Fibroblast of upper back skin (primary cell): ENCODE measurements around the gene ERICH4.
"Not testable (repeated sequence)": the region's sequence is repeated elsewhere in the genome, so short reads cannot be mapped to it uniquely, and the experiment has no call there.

Source experiments
- DNase-seq: peaks from one replicate; pipeline ENCODE4 v3.0.0-alpha.2; 2013

Gene ERICH4

DNA sequence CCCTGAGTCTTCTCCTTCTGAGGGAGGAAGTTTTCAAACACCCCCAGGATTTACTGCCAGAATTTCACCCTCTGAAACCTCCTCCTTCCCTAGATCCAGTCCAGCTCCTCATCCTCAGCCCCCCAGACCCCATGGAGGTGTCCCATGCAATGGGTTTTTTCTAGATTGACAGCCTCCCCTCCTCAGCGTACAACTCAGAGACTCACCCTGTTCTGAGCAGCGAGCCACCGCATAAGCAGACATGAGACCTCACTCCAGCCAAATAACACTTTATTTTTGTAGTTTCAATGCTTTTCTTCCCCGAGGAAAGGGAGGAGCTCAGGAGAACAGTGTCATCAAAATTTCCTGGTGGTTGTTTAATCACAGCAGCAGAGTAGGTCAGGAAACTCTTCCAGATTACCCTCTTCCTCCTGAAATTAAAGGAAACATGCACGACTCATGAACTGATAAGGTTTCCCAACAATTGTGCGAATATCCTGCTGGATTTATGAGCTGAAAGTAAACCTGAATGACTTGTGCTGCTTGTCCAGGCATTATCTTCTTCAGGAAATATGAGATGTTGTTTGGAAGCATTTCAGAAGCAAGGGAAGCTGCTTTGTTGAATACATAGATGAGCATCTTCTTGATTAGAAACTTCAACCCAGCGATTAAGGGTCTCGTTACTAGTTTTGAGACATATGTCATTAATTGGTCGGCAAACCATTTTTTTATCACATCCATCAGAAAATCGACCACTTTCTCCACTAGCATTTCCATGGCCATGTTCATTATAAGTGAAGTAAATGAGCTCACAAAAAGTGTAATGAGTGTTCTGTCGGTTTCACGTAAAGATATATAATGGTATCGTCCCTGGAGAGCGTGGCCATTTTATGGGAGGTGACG is 36.2 kb downstream of the ERICH4 start:
- no peak for DNase-seq

DNA sequence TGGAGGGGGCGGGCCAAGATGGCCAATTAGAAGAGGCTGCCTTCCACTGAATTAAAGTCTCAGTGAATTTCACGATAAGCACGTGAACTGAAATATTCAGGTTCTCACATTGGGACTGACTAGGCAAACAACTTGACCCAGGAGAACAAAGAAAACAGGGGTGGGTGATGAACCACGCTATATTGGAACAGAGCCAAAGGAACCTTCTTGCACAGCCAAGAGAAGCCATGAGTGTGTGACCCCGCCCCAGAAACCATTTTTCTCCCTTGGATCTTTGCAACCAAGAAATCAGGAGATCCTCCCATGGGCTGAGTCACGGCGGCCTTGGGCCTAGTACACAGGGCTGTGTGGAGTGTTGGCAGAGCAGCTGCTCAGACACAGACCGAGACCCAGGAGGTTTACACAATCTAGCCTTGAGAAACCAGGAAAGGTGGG is 36.8 kb downstream of the ERICH4 start:
- DNase-seq = no peak

DNA sequence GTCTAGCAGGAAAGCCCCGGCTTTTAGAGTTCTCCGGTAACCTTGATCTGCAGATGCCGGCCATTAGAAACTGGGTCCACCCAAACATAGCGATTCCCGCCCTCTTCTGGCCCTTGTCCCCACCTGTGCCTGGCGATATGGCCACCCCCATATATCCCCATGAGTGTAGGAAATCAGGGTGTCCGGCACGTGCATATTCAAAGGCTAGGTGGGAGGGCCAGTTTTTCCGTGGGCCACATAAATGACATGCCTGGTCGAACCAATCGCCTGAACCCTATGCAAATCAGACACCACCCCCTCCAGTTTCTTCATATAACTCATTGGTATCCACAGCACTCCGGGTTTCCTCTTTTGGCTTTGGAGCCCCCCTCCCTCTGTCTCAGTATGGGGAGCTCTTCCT is 37.4 kb downstream of the ERICH4 start:
- DNase-seq = no peak

DNA sequence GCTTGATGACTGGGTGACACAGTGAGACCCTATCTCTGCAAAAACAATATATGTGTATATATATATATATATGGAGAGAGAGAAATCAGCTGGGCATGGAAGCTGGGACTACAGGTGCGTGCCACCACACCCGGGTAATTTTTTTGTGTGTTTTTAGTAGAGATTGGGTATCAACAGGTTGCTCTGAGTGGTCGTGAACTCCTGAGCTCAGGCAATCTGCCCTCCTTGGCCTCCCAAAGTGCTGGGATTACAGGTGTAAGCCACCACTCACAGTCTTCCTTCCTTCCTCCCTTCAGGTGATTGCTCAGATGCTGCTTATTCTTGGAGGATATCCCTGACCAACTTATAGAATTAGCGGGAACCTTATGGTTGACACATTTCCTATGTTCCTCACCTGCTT is 41.9 kb downstream of the ERICH4 start:
- DNase-seq = no peak

DNA sequence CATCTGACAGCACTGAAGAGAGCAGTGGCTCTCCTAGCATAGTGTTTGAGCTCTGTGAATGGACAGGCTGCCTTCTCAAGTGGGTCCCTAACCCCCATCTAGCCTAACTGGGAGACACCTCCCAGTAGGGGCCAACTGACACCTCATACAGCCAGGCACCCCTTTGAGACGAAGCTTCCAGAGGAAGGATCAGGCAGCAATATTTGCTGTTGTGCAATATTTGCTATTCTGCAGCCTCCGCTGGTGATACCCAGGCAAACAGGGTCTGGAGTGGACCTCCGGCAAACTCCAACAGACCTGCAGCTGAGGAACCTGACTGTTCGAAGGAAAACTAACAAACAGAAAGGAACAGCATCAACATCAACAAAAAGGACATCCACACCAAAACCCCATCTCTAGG is 44.0 kb downstream of the ERICH4 start:
- not testable (repeated sequence) for DNase-seq

DNA sequence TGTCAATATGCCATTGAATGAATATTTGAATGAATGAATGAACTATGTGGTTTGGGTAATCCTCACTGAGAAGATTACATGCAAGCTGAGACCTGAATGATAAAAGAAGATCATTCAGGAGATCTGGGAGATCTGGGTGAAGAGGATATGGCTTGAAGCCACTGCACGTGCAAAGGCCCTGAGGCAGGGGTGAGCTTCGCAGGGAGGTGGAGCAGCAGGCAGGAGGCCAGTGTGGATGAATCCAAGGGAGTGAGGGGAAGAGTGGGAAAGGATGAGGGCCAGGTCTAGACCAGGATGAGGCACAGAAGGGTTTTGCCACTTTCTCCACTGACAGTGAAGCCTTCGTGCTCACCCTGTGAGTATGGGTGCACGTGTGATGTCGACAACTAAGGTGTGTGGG is 49.9 kb downstream of the ERICH4 start:
- DNase-seq = no peak
